OCI-LY3 (cell line): Measurements from ENCODE around the gene MAN2A1.

Source experiments
- H2AFZ ChIP-seq: fragments of 200-600, 300-600 bp; shearing (Covaris generic); 2 replicates; pipeline ENCODE4 v1.6.0; 2014; ENCODE audit warnings: antibody characterized with exemption, low read depth, low read length
- H3K27ac ChIP-seq: fragments of 200-600, 300-600 bp; sonication (generic); 2 replicates; pipeline ENCODE4 v1.5.1; 2014; ENCODE audit warnings: mild to moderate bottlenecking, low read length, moderate library complexity, mixed read lengths
- H3K27me3 ChIP-seq: fragments of 200-600, 300-600 bp; sonication (generic); 2 replicates; pipeline ENCODE4 v1.6.1; 2014; ENCODE audit warnings: low read depth, low read length, mixed read lengths
- H3K36me3 ChIP-seq: fragments of 200-600, 300-600 bp; sonication (generic); replicated peaks from 2 replicates; pipeline ENCODE3; 2014; ENCODE audit warnings: low read depth, low read length, mixed read lengths
- H3K4me1 ChIP-seq: fragments of 300-600, 200-600 bp; sonication (generic); 2 replicates; pipeline ENCODE4 v1.6.1; 2014; ENCODE audit warnings: low read length, mixed read lengths
- H3K4me2 ChIP-seq: fragments of 200-600, 300-600 bp; sonication (generic); 2 replicates; pipeline ENCODE4 v1.6.1; 2014; ENCODE audit warnings: low read length, mixed read lengths
- H3K4me3 ChIP-seq: fragments of 300-600, 200-600 bp; sonication (generic); 2 replicates; pipeline ENCODE4 v1.5.1; 2014; ENCODE audit warnings: antibody characterized with exemption, mild to moderate bottlenecking, low read length, moderate library complexity
- H3K79me2 ChIP-seq: fragments of 300-600, 200-600 bp; shearing (Covaris generic); 2 replicates; pipeline ENCODE4 v1.6.1; 2014; ENCODE audit warnings: mild to moderate bottlenecking, low read length, mixed read lengths
- H3K9ac ChIP-seq: fragments of 300-600, 200-600 bp; shearing (Covaris generic); 2 replicates; pipeline ENCODE4 v1.6.0; 2014; ENCODE audit warnings: mild to moderate bottlenecking, low read length, moderate library complexity
- H3K9me3 ChIP-seq: fragments of 200-600, 300-600 bp; shearing (Covaris generic); 2 replicates; pipeline ENCODE4 v1.6.1; 2014; ENCODE audit warnings: low read length, mixed read lengths; ENCODE audit not compliant: insufficient read depth
- H4K20me1 ChIP-seq: fragments of 200-600, 300-600 bp; sonication (generic); 2 replicates; pipeline ENCODE4 v1.6.1; 2016; ENCODE audit warnings: low read length, mixed read lengths; ENCODE audit not compliant: insufficient read depth
- EZH2phosphoT487 ChIP-seq: fragments of 200-600 bp; shearing (Covaris generic); IDR thresholded peaks from 2 replicates; pipeline ENCODE4 v1.6.1; 2018; ENCODE audit warnings: antibody characterized with exemption, mixed run types, low read depth
- TF ChIP-seq, protein P1 (sequence below): fragments of 200-600, 300-600 bp; sonication (generic); IDR thresholded peaks from 2 replicates; pipeline ENCODE4 v1.5.1; 2014; ENCODE audit warnings: antibody characterized with exemption, low read length, low read depth

Gene MAN2A1

DNA sequence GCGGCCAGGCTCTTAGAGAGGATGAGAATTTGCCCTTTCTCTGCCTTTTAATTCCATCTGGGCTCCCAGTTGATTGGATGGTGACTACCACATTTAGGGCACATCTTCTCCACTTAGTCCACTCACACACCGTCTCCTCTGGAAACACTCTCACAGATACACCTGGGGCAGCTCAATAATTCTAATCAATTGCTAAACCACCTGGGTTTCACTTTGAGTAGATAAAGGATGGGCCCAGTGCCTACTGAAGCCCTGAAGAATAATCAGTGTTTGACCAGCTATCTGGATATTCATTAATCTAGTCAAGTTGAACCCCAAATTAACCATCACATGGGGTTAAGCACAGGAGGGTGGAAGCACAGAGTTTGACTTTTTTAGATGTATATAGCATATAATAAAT, 19.1 kb downstream of the MAN2A1 start:
- Histone ChIP-seq H3K9me3 (no peaks in the 10 kb centered on the region), H3K36me3 (no peaks in the 10 kb centered on the region), H3K27ac (no peak overlapping the region), H3K4me3 (no peak overlapping the region), H3K4me1 (peaks cover 21% of the 10 kb centered on the region), H3K79me2 (peaks cover 99% of the 10 kb centered on the region), H3K27me3 (no peaks in the 10 kb centered on the region), H3K9ac (no peak overlapping the region), H2AFZ (no peak overlapping the region), H4K20me1 (peaks cover 57% of the 10 kb centered on the region), H3K4me2 (no peak overlapping the region)
- TF ChIP-seq, protein P1, sequence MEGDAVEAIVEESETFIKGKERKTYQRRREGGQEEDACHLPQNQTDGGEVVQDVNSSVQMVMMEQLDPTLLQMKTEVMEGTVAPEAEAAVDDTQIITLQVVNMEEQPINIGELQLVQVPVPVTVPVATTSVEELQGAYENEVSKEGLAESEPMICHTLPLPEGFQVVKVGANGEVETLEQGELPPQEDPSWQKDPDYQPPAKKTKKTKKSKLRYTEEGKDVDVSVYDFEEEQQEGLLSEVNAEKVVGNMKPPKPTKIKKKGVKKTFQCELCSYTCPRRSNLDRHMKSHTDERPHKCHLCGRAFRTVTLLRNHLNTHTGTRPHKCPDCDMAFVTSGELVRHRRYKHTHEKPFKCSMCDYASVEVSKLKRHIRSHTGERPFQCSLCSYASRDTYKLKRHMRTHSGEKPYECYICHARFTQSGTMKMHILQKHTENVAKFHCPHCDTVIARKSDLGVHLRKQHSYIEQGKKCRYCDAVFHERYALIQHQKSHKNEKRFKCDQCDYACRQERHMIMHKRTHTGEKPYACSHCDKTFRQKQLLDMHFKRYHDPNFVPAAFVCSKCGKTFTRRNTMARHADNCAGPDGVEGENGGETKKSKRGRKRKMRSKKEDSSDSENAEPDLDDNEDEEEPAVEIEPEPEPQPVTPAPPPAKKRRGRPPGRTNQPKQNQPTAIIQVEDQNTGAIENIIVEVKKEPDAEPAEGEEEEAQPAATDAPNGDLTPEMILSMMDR = no peak
- no peak for TF ChIP-seq EZH2phosphoT487

DNA sequence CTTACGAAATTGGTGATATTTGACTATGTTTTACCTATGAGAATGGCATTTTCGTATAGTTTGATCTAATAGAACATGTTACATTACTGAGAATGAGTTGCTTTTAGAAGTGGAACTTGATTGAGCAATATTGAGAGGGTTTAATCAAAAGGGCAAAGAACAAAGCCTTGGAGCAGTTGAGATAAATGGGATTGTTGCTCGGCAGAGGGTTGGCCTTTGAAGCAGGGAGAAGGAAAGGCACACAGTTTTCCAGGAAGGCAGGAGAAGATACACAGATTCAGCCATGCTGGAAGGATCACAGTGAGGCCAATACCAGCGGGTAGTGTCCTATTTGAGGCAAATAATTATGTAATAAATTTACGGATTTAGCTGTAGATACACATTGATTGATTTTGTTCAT, 19.5 kb downstream of the MAN2A1 start:
- Histone ChIP-seq H4K20me1 (peaks cover 53% of the 10 kb centered on the region), H3K36me3 (no peaks in the 10 kb centered on the region), H3K9ac (no peak overlapping the region), H3K4me2 (peak overlapping the region; percentile 10), H3K9me3 (no peaks in the 10 kb centered on the region), H2AFZ (no peak overlapping the region), H3K79me2 (peaks cover 96% of the 10 kb centered on the region), H3K4me3 (no peak overlapping the region), H3K4me1 (peaks cover 20% of the 10 kb centered on the region), H3K27me3 (no peaks in the 10 kb centered on the region), H3K27ac (no peak overlapping the region)
- TF ChIP-seq EZH2phosphoT487 = no peak
- TF ChIP-seq, protein P1 = no peak

DNA sequence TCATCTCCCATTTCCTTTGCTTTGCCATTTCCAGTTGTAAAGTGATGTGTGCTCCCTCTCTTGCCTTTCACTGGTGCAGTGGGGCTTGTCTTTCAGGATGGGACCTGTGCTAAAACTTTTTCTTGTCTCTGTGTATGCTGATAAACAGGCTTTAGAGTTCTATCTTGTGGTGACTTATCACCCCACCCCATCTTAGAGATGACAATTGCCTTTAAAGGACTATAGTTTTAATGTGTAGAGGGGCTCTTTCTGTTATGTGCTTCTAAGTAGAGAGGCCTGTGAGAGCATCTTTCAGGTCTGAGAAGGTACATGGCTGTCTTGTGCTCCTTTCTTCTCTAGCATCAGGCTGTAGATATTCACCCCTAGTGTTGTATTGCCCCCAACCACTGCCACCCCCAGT, 21.9 kb downstream of the MAN2A1 start:
- TF ChIP-seq EZH2phosphoT487 = no peak
- TF ChIP-seq, protein P1 = no peak
- peaks cover 3% of the 10 kb centered on the region for H3K36me3 ChIP-seq
- no peak overlapping the region for H3K4me2 ChIP-seq
- H2AFZ ChIP-seq = no peak overlapping the region
- no peak overlapping the region for H3K4me3 ChIP-seq
- no peak overlapping the region for H3K27ac ChIP-seq
- peaks cover 20% of the 10 kb centered on the region for H3K4me1 ChIP-seq
- no peaks in the 10 kb centered on the region for H3K27me3 ChIP-seq
- peaks cover 34% of the 10 kb centered on the region for H4K20me1 ChIP-seq
- H3K9ac ChIP-seq = no peak overlapping the region
- peaks cover 79% of the 10 kb centered on the region for H3K79me2 ChIP-seq
- H3K9me3 ChIP-seq = no peaks in the 10 kb centered on the region

DNA sequence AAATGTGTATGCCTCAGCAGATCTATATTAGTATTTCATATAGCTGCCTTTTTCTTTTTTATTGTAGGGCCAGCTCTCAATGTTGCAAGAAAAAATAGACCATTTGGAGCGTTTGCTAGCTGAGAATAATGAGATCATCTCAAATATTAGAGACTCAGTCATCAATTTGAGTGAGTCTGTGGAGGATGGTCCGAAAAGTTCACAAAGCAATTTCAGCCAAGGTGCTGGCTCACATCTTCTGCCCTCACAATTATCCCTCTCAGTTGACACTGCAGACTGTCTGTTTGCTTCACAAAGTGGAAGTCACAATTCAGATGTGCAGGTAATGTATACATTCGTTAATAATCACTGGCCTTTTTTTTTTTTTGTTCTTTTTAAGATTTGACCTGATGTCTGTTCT, 23.7 kb downstream of the MAN2A1 start:
- Histone ChIP-seq H3K27me3 (no peaks in the 10 kb centered on the region), H3K4me2 (no peak overlapping the region), H3K79me2 (peaks cover 62% of the 10 kb centered on the region), H2AFZ (no peak overlapping the region), H3K9me3 (no peaks in the 10 kb centered on the region), H4K20me1 (peaks cover 20% of the 10 kb centered on the region), H3K27ac (no peak overlapping the region), H3K9ac (no peak overlapping the region), H3K4me1 (peaks cover 18% of the 10 kb centered on the region), H3K4me3 (no peak overlapping the region), H3K36me3 (peaks cover 3% of the 10 kb centered on the region)
- TF ChIP-seq EZH2phosphoT487 = no peak
- TF ChIP-seq, protein P1 = no peak
